SK-N-SH treated with all-trans-retinoic acid at 6 μM for 48 hours (cell line): ENCODE measurements around the gene ASCC3.

Experiments
- ATAC-seq: fragments of 200-7000 bp; cut with Tn5 transposase; 3 replicates; pipeline ENCODE4 v1.9.1; 2020; ENCODE audit warnings: mild to moderate bottlenecking, moderate library complexity
- ARNTL ChIP-seq: fragments of 450-650 bp; formaldehyde crosslinking; IDR thresholded peaks from 2 replicates; pipeline ENCODE4 v1.5.0; 2020; ENCODE audit warnings: low read depth, mild to moderate bottlenecking, moderate library complexity, borderline replicate concordance
- ESRRG ChIP-seq: fragments of 250-450 bp; sonication (Bioruptor Pico); IDR thresholded peaks from 2 replicates; pipeline ENCODE4 v1.6.1; 2021; ENCODE audit warnings: mild to moderate bottlenecking
- GLIS3 ChIP-seq: fragments of 250-450 bp; sonication (Bioruptor Pico); IDR thresholded peaks from 2 replicates; pipeline ENCODE4 v1.5.0; 2020; ENCODE audit warnings: mild to moderate bottlenecking, moderate library complexity
- ISL1 ChIP-seq: fragments of 250-450 bp; sonication (Bioruptor Pico); IDR thresholded peaks from 2 replicates; pipeline ENCODE4 v2.1.2; 2022; ENCODE audit warnings: mild to moderate bottlenecking, moderate library complexity
- OSR1 ChIP-seq: fragments of 250-450 bp; sonication (Bioruptor Pico); IDR thresholded peaks from 2 replicates; pipeline ENCODE4 v1.8.0; 2022; ENCODE audit warnings: moderate library complexity, mild to moderate bottlenecking, inconsistent platforms
- PPARA ChIP-seq: fragments of 250-450 bp; sonication (Bioruptor Pico); IDR thresholded peaks from 2 replicates; pipeline ENCODE4 v1.5.0; 2020; ENCODE audit warnings: mild to moderate bottlenecking, borderline replicate concordance
- RARB ChIP-seq: fragments of 250-450 bp; sonication (Bioruptor Pico); IDR thresholded peaks from 2 replicates; pipeline ENCODE4 v1.8.0; 2021; ENCODE audit warnings: mild to moderate bottlenecking, moderate library complexity
- SNAI2 ChIP-seq: fragments of 250-450 bp; sonication (Bioruptor Pico); IDR thresholded peaks from 2 replicates; pipeline ENCODE4 v1.5.0; 2020; ENCODE audit warnings: mild to moderate bottlenecking, moderate library complexity
- TCF4 ChIP-seq: fragments of 250-450 bp; sonication (Bioruptor Pico); IDR thresholded peaks from 2 replicates; pipeline ENCODE4 v1.8.0; 2021; ENCODE audit warnings: mild to moderate bottlenecking, moderate library complexity, borderline replicate concordance
- TOX ChIP-seq: fragments of 250-450 bp; sonication (Bioruptor Pico); IDR thresholded peaks from 2 replicates; pipeline ENCODE4 v1.8.0; 2021; ENCODE audit warnings: mild to moderate bottlenecking, moderate library complexity, borderline replicate concordance
- ZC3H10 ChIP-seq: fragments of 250-450 bp; sonication (Bioruptor Pico); IDR thresholded peaks from 2 replicates; pipeline ENCODE4 v1.5.1; 2021; ENCODE audit warnings: mild to moderate bottlenecking, moderate library complexity
- ZFP3 ChIP-seq: fragments of 250-450 bp; sonication (Bioruptor Pico); IDR thresholded peaks from 2 replicates; pipeline ENCODE4 v1.5.0; 2020; ENCODE audit warnings: mild to moderate bottlenecking, moderate library complexity
- ZFP30 ChIP-seq: fragments of 450-650 bp; formaldehyde crosslinking; IDR thresholded peaks from 2 replicates; pipeline ENCODE4 v1.5.0; 2022; ENCODE audit warnings: mild to moderate bottlenecking, moderate library complexity
- ZNF565 ChIP-seq: fragments of 450-650 bp; formaldehyde crosslinking; conservative IDR thresholded peaks from 2 replicates; pipeline ENCODE4 v1.5.0; 2020; ENCODE audit warnings: low read depth, mild to moderate bottlenecking, moderate library complexity
- ZNF70 ChIP-seq: fragments of 450-650 bp; formaldehyde crosslinking; IDR thresholded peaks from 2 replicates; pipeline ENCODE4 v1.5.0; 2020; ENCODE audit warnings: mild to moderate bottlenecking, moderate library complexity
- ZNF8 ChIP-seq: fragments of 450-650 bp; formaldehyde crosslinking; IDR thresholded peaks from 2 replicates; pipeline ENCODE4 v1.5.0; 2020; ENCODE audit warnings: mild to moderate bottlenecking, moderate library complexity
- TF ChIP-seq, protein P1 (sequence below): fragments of 250-450 bp; sonication (Bioruptor Pico); IDR thresholded peaks from 2 replicates; pipeline ENCODE4 v1.8.0; 2021; ENCODE audit warnings: low read depth, mild to moderate bottlenecking, moderate library complexity, borderline replicate concordance
- TF ChIP-seq, protein P2 (sequence below): fragments of 250-450 bp; sonication (Bioruptor Pico); IDR thresholded peaks from 2 replicates; pipeline ENCODE4 v1.5.1; 2020; ENCODE audit warnings: low read depth, mild to moderate bottlenecking, moderate library complexity
- TF ChIP-seq, protein P3 (sequence below): fragments of 250-450 bp; sonication (Bioruptor Pico); IDR thresholded peaks from 2 replicates; pipeline ENCODE4 v1.8.0; 2020; ENCODE audit warnings: mild to moderate bottlenecking, moderate library complexity, borderline replicate concordance
- TF ChIP-seq, protein P4 (sequence below): fragments of 250-450 bp; sonication (Bioruptor Pico); IDR thresholded peaks from 2 replicates; pipeline ENCODE4 v1.5.0; 2020; ENCODE audit warnings: mild to moderate bottlenecking, moderate library complexity

The ASCC3 gene

DNA sequence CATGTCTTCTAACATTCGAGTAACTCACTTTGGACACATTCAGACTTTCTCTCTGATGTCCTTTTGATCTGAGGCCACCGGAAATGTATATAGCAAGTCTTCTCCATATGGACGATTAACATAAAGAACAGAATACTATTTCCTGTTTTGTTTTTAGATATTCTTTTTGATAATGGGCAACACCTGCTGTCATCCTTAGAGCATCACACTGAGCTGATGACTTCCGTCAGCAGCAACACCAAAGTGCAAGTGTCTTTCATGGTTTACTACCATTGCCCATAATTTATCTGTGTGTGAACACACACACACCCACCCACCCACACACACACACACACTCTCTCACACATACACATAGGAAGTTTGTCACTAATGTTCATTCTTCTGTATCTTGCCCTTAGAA lies 303.7 kb downstream of the ASCC3 start:
- TF ChIP-seq ZNF565, result no peak
- no peak for TF ChIP-seq ZFP30
- TF ChIP-seq GLIS3 (CRISPR knock-in tag), result no peak
- TF ChIP-seq OSR1 (CRISPR knock-in tag), result no peak
- TF ChIP-seq ZNF70 (CRISPR knock-in tag), result no peak
- no peak for TF ChIP-seq PPARA (CRISPR knock-in tag)
- no peak for TF ChIP-seq TCF4 (CRISPR knock-in tag)
- TF ChIP-seq ZC3H10 (CRISPR knock-in tag), result no peak
- TF ChIP-seq, protein P1, sequence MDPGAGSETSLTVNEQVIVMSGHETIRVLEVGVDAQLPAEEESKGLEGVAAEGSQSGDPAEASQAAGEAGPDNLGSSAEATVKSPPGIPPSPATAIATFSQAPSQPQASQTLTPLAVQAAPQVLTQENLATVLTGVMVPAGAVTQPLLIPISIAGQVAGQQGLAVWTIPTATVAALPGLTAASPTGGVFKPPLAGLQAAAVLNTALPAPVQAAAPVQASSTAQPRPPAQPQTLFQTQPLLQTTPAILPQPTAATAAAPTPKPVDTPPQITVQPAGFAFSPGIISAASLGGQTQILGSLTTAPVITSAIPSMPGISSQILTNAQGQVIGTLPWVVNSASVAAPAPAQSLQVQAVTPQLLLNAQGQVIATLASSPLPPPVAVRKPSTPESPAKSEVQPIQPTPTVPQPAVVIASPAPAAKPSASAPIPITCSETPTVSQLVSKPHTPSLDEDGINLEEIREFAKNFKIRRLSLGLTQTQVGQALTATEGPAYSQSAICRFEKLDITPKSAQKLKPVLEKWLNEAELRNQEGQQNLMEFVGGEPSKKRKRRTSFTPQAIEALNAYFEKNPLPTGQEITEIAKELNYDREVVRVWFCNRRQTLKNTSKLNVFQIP (CRISPR knock-in tag), result no peak
- no peak for ATAC-seq

DNA sequence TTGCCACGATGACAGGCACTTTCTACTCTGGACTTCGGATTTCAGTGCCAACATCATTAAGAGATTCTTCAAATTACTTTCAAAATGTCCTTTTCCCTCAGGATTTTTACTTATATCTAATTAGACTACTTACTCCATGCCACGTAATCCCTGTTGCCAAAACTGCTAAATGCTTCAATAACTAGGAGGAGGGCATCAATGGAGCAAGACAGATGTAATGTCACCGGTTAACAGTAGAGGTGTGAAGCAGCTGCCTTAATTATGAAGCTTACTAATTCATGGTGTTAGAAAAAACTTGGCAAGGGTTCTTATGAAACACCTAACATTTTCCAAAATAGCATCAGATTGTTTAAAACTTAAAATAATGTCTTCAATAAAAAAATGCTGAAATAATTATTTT lies 305.2 kb downstream of the ASCC3 start:
- TF ChIP-seq, protein P1 (CRISPR knock-in tag), result no peak
- TF ChIP-seq ARNTL (CRISPR knock-in tag) (no peak), GLIS3 (CRISPR knock-in tag) (no peak), ZNF565 (no peak), OSR1 (CRISPR knock-in tag) (no peak), TCF4 (CRISPR knock-in tag) (no peak), ISL1 (CRISPR knock-in tag) (no peak), ZC3H10 (CRISPR knock-in tag) (no peak), SNAI2 (CRISPR knock-in tag) (no peak)
- TF ChIP-seq, protein P2, sequence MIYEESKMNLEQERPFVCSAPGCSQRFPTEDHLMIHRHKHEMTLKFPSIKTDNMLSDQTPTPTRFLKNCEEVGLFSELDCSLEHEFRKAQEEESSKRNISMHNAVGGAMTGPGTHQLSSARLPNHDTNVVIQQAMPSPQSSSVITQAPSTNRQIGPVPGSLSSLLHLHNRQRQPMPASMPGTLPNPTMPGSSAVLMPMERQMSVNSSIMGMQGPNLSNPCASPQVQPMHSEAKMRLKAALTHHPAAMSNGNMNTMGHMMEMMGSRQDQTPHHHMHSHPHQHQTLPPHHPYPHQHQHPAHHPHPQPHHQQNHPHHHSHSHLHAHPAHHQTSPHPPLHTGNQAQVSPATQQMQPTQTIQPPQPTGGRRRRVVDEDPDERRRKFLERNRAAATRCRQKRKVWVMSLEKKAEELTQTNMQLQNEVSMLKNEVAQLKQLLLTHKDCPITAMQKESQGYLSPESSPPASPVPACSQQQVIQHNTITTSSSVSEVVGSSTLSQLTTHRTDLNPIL (CRISPR knock-in tag), result no peak
- TF ChIP-seq, all 23 proteins: peak for 0
- ATAC-seq, result no peak

DNA sequence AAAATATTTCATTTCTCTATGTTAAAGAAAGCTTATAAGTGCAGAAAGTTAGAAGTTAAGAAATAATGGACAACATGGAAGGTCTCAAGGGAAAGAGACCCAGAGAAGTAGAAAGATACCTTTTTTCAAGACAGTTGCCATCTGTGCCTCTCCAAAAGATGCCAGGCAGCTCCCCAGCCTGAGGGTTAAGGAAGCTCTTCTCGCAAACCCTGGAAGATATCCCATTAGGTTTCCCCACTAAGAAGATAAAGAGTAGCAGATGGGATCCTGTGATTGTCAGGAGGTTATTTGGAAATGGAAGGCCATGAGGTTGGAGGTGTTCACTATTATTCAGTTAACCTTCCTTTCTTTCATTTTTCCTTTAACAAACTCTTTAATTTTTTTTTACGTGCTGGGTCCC lies 306.3 kb downstream of the ASCC3 start:
- TF ChIP-seq, protein P3, sequence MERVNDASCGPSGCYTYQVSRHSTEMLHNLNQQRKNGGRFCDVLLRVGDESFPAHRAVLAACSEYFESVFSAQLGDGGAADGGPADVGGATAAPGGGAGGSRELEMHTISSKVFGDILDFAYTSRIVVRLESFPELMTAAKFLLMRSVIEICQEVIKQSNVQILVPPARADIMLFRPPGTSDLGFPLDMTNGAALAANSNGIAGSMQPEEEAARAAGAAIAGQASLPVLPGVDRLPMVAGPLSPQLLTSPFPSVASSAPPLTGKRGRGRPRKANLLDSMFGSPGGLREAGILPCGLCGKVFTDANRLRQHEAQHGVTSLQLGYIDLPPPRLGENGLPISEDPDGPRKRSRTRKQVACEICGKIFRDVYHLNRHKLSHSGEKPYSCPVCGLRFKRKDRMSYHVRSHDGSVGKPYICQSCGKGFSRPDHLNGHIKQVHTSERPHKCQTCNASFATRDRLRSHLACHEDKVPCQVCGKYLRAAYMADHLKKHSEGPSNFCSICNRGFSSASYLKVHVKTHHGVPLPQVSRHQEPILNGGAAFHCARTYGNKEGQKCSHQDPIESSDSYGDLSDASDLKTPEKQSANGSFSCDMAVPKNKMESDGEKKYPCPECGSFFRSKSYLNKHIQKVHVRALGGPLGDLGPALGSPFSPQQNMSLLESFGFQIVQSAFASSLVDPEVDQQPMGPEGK (CRISPR knock-in tag), result no peak
- no peak for TF ChIP-seq ZNF8
- TF ChIP-seq ZNF565, result no peak
- no peak for TF ChIP-seq OSR1 (CRISPR knock-in tag)
- TF ChIP-seq GLIS3 (CRISPR knock-in tag), result no peak
- TF ChIP-seq ZFP30, result no peak
- TF ChIP-seq RARB (CRISPR knock-in tag), result no peak
- TF ChIP-seq, all 23 proteins: peak for 0

DNA sequence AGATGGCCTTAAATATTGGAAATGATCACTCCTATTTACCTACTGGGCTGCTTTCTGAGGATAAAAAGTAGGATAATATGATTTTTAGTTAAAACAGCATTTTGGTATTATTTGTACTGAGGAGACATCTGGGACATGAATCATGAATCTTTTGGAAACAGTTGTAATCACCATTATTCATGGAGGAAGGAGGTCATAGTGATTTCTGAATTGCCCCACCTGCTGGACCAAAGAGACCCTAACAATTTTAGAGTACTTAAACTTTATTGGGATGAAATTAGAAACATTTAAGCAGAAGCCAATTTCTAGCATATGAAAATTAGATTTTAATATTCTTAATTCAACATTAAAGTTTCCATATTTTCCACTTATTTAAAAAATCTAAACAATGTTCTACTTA lies 308.0 kb downstream of the ASCC3 start:
- TF ChIP-seq, protein P4, sequence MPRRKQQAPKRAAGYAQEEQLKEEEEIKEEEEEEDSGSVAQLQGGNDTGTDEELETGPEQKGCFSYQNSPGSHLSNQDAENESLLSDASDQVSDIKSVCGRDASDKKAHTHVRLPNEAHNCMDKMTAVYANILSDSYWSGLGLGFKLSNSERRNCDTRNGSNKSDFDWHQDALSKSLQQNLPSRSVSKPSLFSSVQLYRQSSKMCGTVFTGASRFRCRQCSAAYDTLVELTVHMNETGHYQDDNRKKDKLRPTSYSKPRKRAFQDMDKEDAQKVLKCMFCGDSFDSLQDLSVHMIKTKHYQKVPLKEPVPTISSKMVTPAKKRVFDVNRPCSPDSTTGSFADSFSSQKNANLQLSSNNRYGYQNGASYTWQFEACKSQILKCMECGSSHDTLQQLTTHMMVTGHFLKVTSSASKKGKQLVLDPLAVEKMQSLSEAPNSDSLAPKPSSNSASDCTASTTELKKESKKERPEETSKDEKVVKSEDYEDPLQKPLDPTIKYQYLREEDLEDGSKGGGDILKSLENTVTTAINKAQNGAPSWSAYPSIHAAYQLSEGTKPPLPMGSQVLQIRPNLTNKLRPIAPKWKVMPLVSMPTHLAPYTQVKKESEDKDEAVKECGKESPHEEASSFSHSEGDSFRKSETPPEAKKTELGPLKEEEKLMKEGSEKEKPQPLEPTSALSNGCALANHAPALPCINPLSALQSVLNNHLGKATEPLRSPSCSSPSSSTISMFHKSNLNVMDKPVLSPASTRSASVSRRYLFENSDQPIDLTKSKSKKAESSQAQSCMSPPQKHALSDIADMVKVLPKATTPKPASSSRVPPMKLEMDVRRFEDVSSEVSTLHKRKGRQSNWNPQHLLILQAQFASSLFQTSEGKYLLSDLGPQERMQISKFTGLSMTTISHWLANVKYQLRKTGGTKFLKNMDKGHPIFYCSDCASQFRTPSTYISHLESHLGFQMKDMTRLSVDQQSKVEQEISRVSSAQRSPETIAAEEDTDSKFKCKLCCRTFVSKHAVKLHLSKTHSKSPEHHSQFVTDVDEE (CRISPR knock-in tag), result no peak
- TF ChIP-seq ZNF8, result no peak
- TF ChIP-seq, protein P2 (CRISPR knock-in tag), result no peak
- no peak for TF ChIP-seq TOX
- no peak for TF ChIP-seq PPARA (CRISPR knock-in tag)
- TF ChIP-seq, protein P3 (CRISPR knock-in tag), result no peak
- TF ChIP-seq ARNTL (CRISPR knock-in tag), result no peak
- no peak for TF ChIP-seq ZFP30
- no peak for TF ChIP-seq ZFP3 (CRISPR knock-in tag)
- TF ChIP-seq, protein P1 (CRISPR knock-in tag), result no peak
- no peak for TF ChIP-seq ESRRG (CRISPR knock-in tag)
- no peak for TF ChIP-seq RARB (CRISPR knock-in tag)
- no peak for TF ChIP-seq SNAI2 (CRISPR knock-in tag)
- ATAC-seq, result no peak

More for the DNA sequence above, 306.3 kb downstream of the ASCC3 start:
- no peak for ATAC-seq
